Karpas-422 (cell line): ENCODE measurements around the gene GPR176. TPM values are rescaled to one million over a fixed set of nuclear protein-coding genes. Genes with fewer than 3 reads are reported as not detected.
"Not testable (repeated sequence)": the region's sequence is repeated elsewhere in the genome, so short reads cannot be mapped to it uniquely, and the experiment has no call there.

Experiments
- DNase-seq: peaks from one replicate; pipeline ENCODE4 v3.0.0-alpha.2; 2015
- H2AFZ ChIP-seq: fragments of 200-600 bp; sonication (generic); 2 replicates; pipeline ENCODE4 v1.6.1; 2014; ENCODE audit warnings: antibody characterized with exemption, low read length, mixed read lengths
- H3K27ac ChIP-seq: fragments of 200-600 bp; sonication (generic); 2 replicates; pipeline ENCODE4 v1.5.1; 2014; ENCODE audit warnings: mild to moderate bottlenecking, low read length, moderate library complexity
- H3K27me3 ChIP-seq: fragments of 200-600 bp; sonication (generic); 2 replicates; pipeline ENCODE4 v1.6.1; 2014; ENCODE audit warnings: low read length, mixed read lengths
- H3K36me3 ChIP-seq: fragments of 200-600 bp; sonication (generic); 2 replicates; pipeline ENCODE4 v1.6.1; 2014; ENCODE audit warnings: low read length, mixed read lengths; ENCODE audit not compliant: insufficient read depth
- H3K4me1 ChIP-seq: fragments of 200-600 bp; sonication (generic); 2 replicates; pipeline ENCODE4 v1.6.1; 2014; ENCODE audit warnings: mild to moderate bottlenecking, low read length, mixed read lengths
- H3K4me2 ChIP-seq: fragments of 200-600 bp; sonication (generic); 2 replicates; pipeline ENCODE4 v1.6.1; 2014; ENCODE audit warnings: low read length, low read depth, mild to moderate bottlenecking; ENCODE audit not compliant: poor library complexity, severe bottlenecking
- H3K4me3 ChIP-seq: fragments of 200-600 bp; sonication (generic); 2 replicates; pipeline ENCODE4 v1.5.1; 2014; ENCODE audit warnings: mild to moderate bottlenecking, antibody characterized with exemption, low read length, mixed read lengths
- H3K79me2 ChIP-seq: fragments of 200-600 bp; sonication (generic); 2 replicates; pipeline ENCODE4 v1.6.1; 2014; ENCODE audit warnings: mild to moderate bottlenecking, low read length, mixed read lengths
- H3K9ac ChIP-seq: fragments of 200-600 bp; sonication (generic); 2 replicates; pipeline ENCODE4 v1.6.0; 2014; ENCODE audit warnings: low read length
- H3K9me2 ChIP-seq: fragments of 200-600 bp; sonication (generic), shearing (Covaris generic); replicated peaks from 2 replicates; pipeline ENCODE4 v1.6.0; 2014; ENCODE audit warnings: mild to moderate bottlenecking, low read length, moderate library complexity; ENCODE audit not compliant: insufficient read depth
- H3K9me3 ChIP-seq: fragments of 300-700, 200-600 bp; sonication (generic); 2 replicates; pipeline ENCODE4 v1.6.1; 2014; ENCODE audit warnings: low read length, mixed read lengths
- H4K20me1 ChIP-seq: fragments of 200-600 bp; sonication (generic); 2 replicates; pipeline ENCODE4 v1.6.1; 2014; ENCODE audit warnings: mild to moderate bottlenecking, antibody characterized with exemption, low read length, low read depth; ENCODE audit not compliant: insufficient read depth
- total RNA-seq: library from RNA; depleted of rRNA; stranded (reverse); fragments of >200 nt; shearing (Covaris generic); gene quantifications from 2 replicates; pipeline ENCODE4 v1.2.3, GENCODE V29; 2014; ENCODE audit warnings: low replicate concordance

The GPR176 gene
- total RNA-seq, 1 experiment from 2014 or later = not detected

- Histone ChIP-seq H3K36me3 (no peaks in the 10 kb centered on the region), H3K27ac (no peak overlapping the region), H3K9me3 (no peaks in the 10 kb centered on the region), H3K79me2 (no peaks in the 10 kb centered on the region), H3K9me2 (no peaks in the 10 kb centered on the region), H3K4me2 (no peak overlapping the region), H3K4me3 (no peak overlapping the region), H2AFZ (no peak overlapping the region), H3K9ac (no peak overlapping the region), H4K20me1 (no peaks in the 10 kb centered on the region), H3K4me1 (no peaks in the 10 kb centered on the region), H3K27me3 (no peaks in the 10 kb centered on the region)
- no peak for DNase-seq
Observed at GRCh38 chr15:39826975-39827374, 93.1 kb downstream of the GPR176 start.

DNA sequence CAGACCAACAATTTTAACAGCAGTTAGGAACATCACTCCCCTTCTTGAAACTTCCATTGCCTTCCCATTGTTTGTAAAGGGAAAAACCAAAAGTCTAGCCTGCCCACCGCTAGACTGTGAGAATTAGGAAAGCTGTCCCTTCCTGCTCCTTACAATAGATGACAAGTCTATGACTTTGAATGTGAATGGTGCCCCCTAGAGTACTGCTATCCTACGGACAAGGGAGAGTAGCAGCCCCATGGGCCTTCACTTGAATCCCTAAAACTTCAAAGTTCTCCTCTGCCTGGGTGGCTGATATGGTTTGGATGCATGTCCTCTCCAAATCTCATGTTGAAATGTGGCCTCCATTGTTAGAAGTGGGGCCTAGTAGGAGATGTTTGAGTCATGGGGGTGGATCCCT, 96.4 kb downstream of the GPR176 start:
- H3K4me2 ChIP-seq = no peak overlapping the region
- H3K9me3 ChIP-seq = no peaks in the 10 kb centered on the region
- H3K79me2 ChIP-seq = no peaks in the 10 kb centered on the region
- no peaks in the 10 kb centered on the region for H3K36me3 ChIP-seq
- no peak for DNase-seq
- H2AFZ ChIP-seq = no peak overlapping the region
- H3K9me2 ChIP-seq = no peaks in the 10 kb centered on the region
- H3K4me1 ChIP-seq = no peaks in the 10 kb centered on the region
- no peak overlapping the region for H3K4me3 ChIP-seq
- no peak overlapping the region for H3K9ac ChIP-seq
- no peak overlapping the region for H3K27ac ChIP-seq
- no peaks in the 10 kb centered on the region for H4K20me1 ChIP-seq
- H3K27me3 ChIP-seq = no peaks in the 10 kb centered on the region

- H3K27ac ChIP-seq = no peak overlapping the region
- no peak for DNase-seq
- no peak overlapping the region for H3K9ac ChIP-seq
- H3K9me3 ChIP-seq = no peaks in the 10 kb centered on the region
- no peaks in the 10 kb centered on the region for H3K36me3 ChIP-seq
- H3K79me2 ChIP-seq = no peaks in the 10 kb centered on the region
- no peaks in the 10 kb centered on the region for H3K27me3 ChIP-seq
- H3K4me3 ChIP-seq = no peak overlapping the region
- no peaks in the 10 kb centered on the region for H3K9me2 ChIP-seq
- no peaks in the 10 kb centered on the region for H4K20me1 ChIP-seq
- no peak overlapping the region for H2AFZ ChIP-seq
- no peaks in the 10 kb centered on the region for H3K4me1 ChIP-seq
- H3K4me2 ChIP-seq = no peak overlapping the region
Observed at GRCh38 chr15:39820050-39820602, 99.9 kb downstream of the GPR176 start.

DNA sequence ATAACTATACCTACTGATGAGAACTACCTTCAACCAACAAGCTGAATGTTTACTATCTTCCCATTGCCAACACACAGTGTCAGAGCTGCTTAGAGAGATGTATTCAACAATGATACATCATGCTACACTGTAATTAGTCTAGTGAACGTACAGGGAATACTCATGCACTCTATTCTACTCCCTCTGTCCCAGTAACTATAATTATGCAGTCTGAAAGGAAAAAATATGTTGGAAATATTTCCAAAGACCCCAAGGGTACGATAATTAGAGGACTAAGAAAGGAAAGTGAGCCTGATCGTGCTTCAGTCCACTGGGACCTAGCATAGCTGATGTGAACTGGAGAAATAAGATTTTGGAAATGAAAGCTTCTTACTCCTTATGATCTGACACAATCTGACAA, 100.5 kb downstream of the GPR176 start:
- Histone ChIP-seq H3K9me3 (no peaks in the 10 kb centered on the region), H3K4me3 (no peak overlapping the region), H2AFZ (no peak overlapping the region), H4K20me1 (no peaks in the 10 kb centered on the region), H3K9me2 (no peaks in the 10 kb centered on the region), H3K4me2 (no peak overlapping the region), H3K27ac (no peak overlapping the region), H3K4me1 (no peaks in the 10 kb centered on the region), H3K27me3 (no peaks in the 10 kb centered on the region), H3K9ac (no peak overlapping the region), H3K36me3 (no peaks in the 10 kb centered on the region), H3K79me2 (no peaks in the 10 kb centered on the region)
- DNase-seq = no peak

DNA sequence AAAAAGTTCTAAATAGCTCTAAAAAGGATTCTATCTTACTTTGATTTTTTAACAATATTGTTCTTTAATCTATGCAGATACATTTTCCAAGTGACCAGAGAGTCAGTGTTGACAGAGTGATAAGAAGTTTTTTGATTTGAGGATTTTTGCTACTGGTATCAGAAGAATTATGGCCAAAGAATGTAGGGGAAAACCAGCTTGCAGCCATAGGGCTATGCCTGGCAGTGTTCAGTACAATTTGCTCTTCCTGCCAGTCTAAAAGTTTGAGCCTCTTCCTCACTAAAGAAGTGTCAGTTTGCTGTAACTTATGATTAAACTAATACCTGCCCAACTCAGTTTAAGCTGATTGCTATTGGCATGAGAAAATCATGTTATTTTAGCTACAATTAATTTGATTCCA, 102.2 kb downstream of the GPR176 start:
- Histone ChIP-seq H2AFZ (no peak overlapping the region), H3K4me2 (no peak overlapping the region), H3K79me2 (no peaks in the 10 kb centered on the region), H3K4me1 (no peaks in the 10 kb centered on the region), H4K20me1 (no peaks in the 10 kb centered on the region), H3K36me3 (no peaks in the 10 kb centered on the region), H3K27me3 (no peaks in the 10 kb centered on the region), H3K27ac (no peak overlapping the region), H3K9ac (no peak overlapping the region), H3K4me3 (no peak overlapping the region), H3K9me3 (no peaks in the 10 kb centered on the region), H3K9me2 (no peaks in the 10 kb centered on the region)
- no peak for DNase-seq

GRCh38 chr15:39814489-39814888, 105.6 kb downstream of the GPR176 start:
- H2AFZ ChIP-seq = no peak overlapping the region
- no peak overlapping the region for H3K4me3 ChIP-seq
- H3K27ac ChIP-seq = no peak overlapping the region
- H3K4me1 ChIP-seq = no peaks in the 10 kb centered on the region
- DNase-seq = no peak
- no peaks in the 10 kb centered on the region for H4K20me1 ChIP-seq
- H3K79me2 ChIP-seq = no peaks in the 10 kb centered on the region
- no peaks in the 10 kb centered on the region for H3K36me3 ChIP-seq
- no peak overlapping the region for H3K4me2 ChIP-seq
- no peak overlapping the region for H3K9ac ChIP-seq
- no peaks in the 10 kb centered on the region for H3K9me3 ChIP-seq
- no peaks in the 10 kb centered on the region for H3K27me3 ChIP-seq
- H3K9me2 ChIP-seq = no peaks in the 10 kb centered on the region

- not testable (repeated sequence) for DNase-seq, H3K4me1 ChIP-seq, H2AFZ ChIP-seq, H3K27ac ChIP-seq, H3K4me3 ChIP-seq, H3K36me3 ChIP-seq, H3K4me2 ChIP-seq, H4K20me1 ChIP-seq, H3K9me3 ChIP-seq, H3K9me2 ChIP-seq, H3K27me3 ChIP-seq, H3K79me2 ChIP-seq, H3K9ac ChIP-seq
Observed at GRCh38 chr15:39812651-39813050, 107.4 kb downstream of the GPR176 start.

GRCh38 chr15:39808909-39809308, 111.2 kb downstream of the GPR176 start:
- no peaks in the 10 kb centered on the region for H3K9me2 ChIP-seq

GRCh38 chr15:39807791-39808190, 112.3 kb downstream of the GPR176 start:
- H3K9me3 ChIP-seq = no peaks in the 10 kb centered on the region
- no peaks in the 10 kb centered on the region for H3K79me2 ChIP-seq
- H2AFZ ChIP-seq = no peak overlapping the region
- no peak overlapping the region for H3K27ac ChIP-seq
- H3K27me3 ChIP-seq = no peaks in the 10 kb centered on the region
- no peak overlapping the region for H3K9ac ChIP-seq
- H3K36me3 ChIP-seq = no peaks in the 10 kb centered on the region
- H3K4me3 ChIP-seq = no peak overlapping the region
- H3K9me2 ChIP-seq = no peaks in the 10 kb centered on the region
- H4K20me1 ChIP-seq = no peaks in the 10 kb centered on the region
- H3K4me2 ChIP-seq = no peak overlapping the region
- H3K4me1 ChIP-seq = no peaks in the 10 kb centered on the region
- DNase-seq = no peak

More at GRCh38 chr15:39808909-39809308, 111.2 kb downstream of the GPR176 start:
- no peak overlapping the region for H2AFZ ChIP-seq
- H3K27me3 ChIP-seq = no peaks in the 10 kb centered on the region
- no peak overlapping the region for H3K9ac ChIP-seq
- H3K4me3 ChIP-seq = no peak overlapping the region
- H3K36me3 ChIP-seq = no peaks in the 10 kb centered on the region
- no peak overlapping the region for H3K4me2 ChIP-seq
- no peaks in the 10 kb centered on the region for H4K20me1 ChIP-seq
- no peaks in the 10 kb centered on the region for H3K9me3 ChIP-seq
- no peak for DNase-seq
- H3K79me2 ChIP-seq = no peaks in the 10 kb centered on the region
- H3K4me1 ChIP-seq = no peaks in the 10 kb centered on the region
- H3K27ac ChIP-seq = no peak overlapping the region
